GM19372 (cell line): ENCODE results near the gene ARCN1.

ENCODE experiments used
- ATAC-seq: cut with Tn5 transposase; IDR thresholded peaks from one replicate; pipeline ENCODE4 v1.9.1; 2021; ENCODE audit warnings: mild to moderate bottlenecking, low read depth, moderate library complexity; ENCODE audit not compliant: unreplicated experiment

Gene ARCN1

GRCh38 chr11:118572061-118572980, at the start of gene ARCN1:
Gene ARCN1, plus strand, starts transcription at chr11:118572409. Its CDS starts 139 bp downstream, at chr11:118572548.
- ATAC-seq = peak; percentile 66

DNA sequence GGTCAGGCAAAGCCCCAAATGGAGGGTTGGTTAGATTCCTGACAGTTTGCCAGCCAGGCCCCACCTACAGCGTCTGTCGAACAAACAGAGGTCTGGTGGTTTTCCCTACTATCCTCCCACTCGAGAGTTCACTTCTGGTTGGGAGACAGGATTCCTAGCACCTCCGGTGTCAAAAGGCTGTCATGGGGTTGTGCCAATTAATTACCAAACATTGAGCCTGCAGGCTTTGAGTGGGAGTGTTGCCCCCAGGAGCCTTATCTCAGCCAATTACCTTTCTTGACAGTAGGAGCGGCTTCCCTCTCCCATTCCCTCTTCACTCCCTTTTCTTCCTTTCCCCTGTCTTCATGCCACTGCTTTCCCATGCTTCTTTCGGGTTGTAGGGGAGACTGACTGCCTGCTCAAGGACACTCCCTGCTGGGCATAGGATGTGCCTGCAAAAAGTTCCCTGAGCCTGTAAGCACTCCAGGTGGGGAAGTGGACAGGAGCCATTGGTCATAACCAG, 49.6 kb upstream of the ARCN1 start:
- ATAC-seq = no peak

GRCh38 chr11:118524356-118524755, 47.9 kb upstream of the ARCN1 start:
- ATAC-seq = no peak

DNA sequence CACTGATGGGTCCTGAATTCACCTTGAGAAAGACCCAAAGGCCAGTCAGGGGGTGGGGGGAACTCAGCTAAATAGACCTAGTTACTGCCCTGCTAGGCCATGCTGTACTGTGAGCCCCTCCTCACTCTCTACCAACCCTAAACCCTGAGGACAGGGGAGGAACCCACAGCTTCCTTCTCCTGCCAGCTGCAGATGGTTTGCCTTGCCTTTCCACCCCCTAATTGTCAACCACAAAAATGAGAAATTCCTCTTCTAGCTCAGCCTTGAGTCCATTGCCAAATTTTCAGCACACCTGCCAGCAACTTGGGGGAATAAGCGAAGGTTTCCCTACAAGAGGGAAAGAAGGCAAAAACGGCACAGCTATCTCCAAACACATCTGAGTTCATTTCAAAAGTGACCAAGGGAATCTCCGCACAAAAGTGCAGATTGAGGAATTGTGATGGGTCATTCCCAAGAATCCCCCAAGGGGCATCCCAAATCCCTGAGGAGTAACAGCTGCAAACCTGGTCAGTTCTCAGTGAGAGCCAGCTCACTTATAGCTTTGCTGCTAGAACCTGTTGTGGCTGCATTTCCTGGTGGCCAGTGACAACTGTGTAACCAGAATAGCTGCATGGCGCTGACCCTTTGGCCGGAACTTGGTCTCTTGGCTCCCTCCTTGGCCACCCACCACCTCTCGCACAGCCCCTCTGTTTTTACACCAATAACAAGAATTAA, 47.3 kb upstream of the ARCN1 start:
- no peak for ATAC-seq

DNA sequence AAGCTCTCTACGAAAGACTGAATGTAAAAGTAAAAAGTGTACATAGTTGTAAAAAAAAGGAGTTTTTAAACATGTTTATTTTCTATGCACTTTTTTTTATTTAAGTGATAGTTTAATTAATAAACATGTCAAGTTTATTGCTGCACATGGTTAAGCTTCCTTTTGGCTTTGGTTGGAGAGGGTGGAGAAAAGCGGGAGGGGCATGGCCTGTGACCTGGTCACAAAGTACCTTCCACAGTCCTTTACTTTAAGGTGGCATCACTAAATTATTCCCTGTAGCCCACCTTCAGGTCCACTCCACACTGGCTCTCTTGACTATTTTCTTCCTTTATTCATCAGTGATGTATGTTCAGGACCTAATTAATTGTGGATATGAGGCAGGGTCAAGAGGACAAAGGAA, 45.5 kb upstream of the ARCN1 start:
- no peak for ATAC-seq

DNA sequence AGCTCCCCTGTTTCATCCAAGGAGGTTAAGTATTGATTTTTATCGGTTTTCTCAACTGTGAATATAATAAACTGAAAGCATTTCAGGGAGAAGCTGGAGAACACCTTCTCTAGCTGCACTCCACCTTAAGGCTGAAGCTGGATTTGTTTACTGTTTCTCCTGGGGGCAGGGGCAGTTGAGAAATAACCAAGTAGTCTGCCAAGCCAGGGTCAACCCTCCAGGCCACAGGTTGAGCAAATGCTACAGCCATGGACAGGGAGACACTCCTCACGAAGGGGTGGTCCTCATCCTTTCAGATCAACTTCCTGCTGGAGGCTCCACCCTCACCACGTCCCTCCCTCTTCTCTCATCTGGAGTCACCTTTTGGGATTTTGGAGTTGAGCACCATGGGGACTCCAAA, 45.1 kb upstream of the ARCN1 start, which contains the start of gene TTC36:
TSS of gene TTC36 (plus strand) at position 366 of the 400 bp plus-strand sequence. CDS start at position 387, 21 bp downstream.
- ATAC-seq = no peak

GRCh38 chr11:118528511-118528910, 43.7 kb upstream of the ARCN1 start:
- no peak for ATAC-seq

DNA sequence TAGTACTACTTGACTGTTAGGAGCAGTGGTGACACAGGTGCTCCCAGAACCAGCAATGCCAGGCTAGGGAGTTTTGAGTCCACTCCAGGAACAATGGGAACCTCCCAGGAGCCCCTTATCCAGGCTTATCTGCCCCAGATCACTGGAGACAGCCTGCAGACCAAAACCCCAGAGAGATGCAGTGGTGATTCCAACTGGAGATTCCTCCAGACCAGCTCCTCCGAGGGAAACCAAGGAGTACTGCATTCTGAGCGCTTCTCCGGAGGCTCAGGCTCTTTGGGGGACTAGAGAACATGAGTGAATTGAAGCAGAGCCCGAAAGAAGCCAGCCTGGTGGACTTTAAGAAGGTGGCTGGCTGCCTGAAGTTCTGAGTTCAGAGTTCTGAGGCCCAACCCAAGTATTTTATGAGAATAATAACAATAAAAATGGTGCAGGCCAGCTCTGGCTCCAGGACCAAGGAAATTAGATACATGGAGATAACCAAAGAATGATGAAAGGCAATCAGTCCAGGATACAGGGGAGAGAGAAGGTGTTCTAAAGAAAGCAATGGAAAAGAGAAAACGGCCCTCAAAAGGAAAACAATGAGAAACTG, 42.5 kb upstream of the ARCN1 start:
- no peak for ATAC-seq

- no peak for ATAC-seq
Measured at GRCh38 chr11:118530180-118530682, 42.0 kb upstream of the ARCN1 start.

GRCh38 chr11:118530683-118531596, 41.3 kb upstream of the ARCN1 start, which contains the start of gene TMEM25:
Gene TMEM25, plus strand, starts transcription at chr11:118531192. Its CDS starts 610 bp downstream, at chr11:118531802.
- peak; percentile 77 for ATAC-seq

DNA sequence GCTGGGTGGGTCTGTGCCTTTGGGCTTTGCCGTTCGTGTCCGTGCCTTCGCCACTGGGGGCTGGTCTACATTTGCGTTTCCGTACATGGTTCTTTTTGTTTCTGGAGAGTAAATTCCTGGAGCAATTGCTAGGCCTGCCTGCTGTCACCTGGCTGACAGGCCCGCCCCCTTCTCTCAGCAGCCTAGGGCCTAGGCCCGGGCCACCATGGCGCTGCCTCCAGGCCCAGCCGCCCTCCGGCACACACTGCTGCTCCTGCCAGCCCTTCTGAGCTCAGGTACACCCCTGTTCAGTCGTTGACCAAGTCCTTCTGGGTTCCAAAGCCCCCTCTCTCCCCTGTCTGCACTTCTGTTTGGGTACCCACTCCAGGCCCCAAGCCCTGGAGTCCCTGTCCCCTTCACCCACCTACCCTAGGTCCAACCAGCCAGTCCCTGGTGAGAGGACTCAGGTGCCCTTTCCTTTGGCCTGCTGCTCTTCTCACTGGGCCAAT, 40.6 kb upstream of the ARCN1 start:
- no peak for ATAC-seq

DNA sequence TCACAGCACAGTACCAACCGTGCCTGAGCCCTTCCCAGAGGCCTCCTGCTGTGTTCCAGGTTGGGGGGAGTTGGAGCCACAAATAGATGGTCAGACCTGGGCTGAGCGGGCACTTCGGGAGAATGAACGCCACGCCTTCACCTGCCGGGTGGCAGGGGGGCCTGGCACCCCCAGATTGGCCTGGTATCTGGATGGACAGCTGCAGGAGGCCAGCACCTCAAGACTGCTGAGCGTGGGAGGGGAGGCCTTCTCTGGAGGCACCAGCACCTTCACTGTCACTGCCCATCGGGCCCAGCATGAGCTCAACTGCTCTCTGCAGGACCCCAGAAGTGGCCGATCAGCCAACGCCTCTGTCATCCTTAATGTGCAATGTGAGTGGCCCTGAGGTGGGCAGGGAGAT, 40.1 kb upstream of the ARCN1 start:
- ATAC-seq = no peak

DNA sequence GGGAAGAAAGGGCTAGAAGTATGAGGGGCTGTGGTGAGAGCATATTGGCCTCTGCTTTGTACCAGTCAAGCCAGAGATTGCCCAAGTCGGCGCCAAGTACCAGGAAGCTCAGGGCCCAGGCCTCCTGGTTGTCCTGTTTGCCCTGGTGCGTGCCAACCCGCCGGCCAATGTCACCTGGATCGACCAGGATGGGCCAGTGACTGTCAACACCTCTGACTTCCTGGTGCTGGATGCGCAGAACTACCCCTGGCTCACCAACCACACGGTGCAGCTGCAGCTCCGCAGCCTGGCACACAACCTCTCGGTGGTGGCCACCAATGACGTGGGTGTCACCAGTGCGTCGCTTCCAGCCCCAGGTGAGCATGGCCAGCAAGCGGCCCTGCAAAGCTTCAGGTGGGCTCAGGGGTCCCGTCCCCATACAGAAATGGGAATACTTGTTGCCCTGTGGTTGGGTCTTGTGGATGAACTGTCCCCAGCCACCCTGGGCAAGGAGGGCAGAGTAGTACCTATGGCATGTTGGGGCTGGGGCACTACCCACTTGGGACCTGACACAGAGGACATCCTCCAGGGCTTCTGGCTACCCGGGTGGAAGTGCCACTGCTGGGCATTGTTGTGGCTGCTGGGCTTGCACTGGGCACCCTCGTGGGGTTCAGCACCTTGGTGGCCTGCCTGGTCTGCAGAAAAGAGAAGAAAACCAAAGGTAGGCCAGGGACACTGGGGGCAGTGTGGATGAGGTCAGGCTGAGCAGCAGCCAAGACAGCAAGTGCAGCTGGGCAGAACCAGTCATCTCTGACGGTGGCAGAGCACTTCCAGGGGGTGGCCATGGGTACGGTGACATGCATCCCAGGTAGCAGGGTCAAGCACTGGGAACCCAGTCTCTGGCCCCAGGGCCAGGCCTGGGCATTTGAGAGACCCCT, 39.1 kb upstream of the ARCN1 start:
- no peak for ATAC-seq

DNA sequence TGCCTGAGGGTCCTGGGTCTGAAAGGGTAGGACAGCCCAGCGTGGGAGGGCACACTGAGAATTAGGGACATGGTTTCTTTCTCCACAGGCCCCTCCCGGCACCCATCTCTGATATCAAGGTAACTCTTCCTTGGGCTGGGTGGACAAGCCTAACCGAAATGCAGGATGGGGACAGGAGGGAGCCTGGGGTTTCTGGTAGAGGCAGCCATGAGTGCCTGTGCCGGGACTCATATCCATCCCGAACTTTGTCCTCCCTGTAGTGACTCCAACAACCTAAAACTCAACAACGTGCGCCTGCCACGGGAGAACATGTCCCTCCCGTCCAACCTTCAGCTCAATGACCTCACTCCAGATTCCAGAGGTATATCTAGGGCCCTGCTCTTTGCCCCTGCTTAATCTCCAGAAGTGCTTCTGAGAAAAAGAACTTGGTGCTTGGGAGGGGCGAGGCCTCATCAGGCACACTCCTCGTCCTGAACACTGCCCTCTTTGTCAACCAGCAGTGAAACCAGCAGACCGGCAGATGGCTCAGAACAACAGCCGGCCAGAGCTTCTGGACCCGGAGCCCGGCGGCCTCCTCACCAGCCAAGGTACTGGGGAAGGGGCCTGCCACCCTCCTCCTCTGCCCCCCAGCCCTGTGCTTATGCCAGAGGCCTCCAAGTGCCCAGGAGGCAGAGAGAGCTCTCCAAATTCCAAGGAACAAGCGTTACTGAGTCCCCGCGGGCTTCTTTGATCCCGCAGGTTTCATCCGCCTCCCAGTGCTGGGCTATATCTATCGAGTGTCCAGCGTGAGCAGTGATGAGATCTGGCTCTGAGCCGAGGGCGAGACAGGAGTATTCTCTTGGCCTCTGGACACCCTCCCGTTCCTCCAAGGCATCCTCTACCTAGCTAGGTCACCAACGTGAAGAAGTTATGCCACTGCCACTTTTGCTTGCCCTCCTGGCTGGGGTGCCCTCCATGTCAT, 38.2 kb upstream of the ARCN1 start:
- no peak for ATAC-seq

- no peak for ATAC-seq
Measured at GRCh38 chr11:118535261-118535660, 36.9 kb upstream of the ARCN1 start.

- ATAC-seq = no peak
Measured at GRCh38 chr11:118536726-118537125, 35.5 kb upstream of the ARCN1 start.

DNA sequence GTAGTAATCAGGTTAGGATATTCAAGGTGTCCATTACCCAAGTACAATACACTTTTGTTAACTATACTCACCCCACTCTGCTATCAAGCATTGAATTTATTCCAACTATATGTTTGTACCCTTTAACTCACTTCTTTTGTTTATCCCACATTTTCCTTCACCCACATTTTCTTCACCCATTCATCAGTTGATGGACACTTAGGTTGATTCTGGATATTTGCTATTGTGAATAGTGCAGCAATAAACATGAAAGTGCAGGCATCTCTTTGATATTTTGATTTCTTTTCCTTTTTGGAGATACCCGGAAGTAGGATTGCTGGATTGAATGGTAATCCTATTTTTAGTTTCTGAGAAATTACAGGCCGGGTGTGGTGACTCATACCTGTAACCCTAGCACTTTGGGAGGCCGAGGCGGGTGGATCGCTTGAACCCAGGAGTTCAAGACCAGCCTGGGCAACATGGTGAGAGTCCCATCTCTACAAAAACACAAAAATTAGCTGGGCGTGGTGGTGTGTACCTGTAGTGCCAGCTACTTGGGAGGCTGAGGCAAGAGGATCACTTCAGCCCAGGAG, 34.7 kb upstream of the ARCN1 start:
- no peak for ATAC-seq
